ENCODE measurements around the gene IL13. TPM values are rescaled to one million over a fixed set of nuclear protein-coding genes. Genes with fewer than 3 reads are reported as not detected.
"Not testable (repeated sequence)": the region's sequence is repeated elsewhere in the genome, so short reads cannot be mapped to it uniquely, and the experiment has no call there.

IL13 gene
- total RNA-seq, 4 donors from 2014 or later: not detected

- DNase-seq: no peak
- Histone ChIP-seq H3K4me1 (no peaks in the 10 kb centered on the region), H3K9me3 (no peaks in the 10 kb centered on the region), H3K27ac (no peak overlapping the region), H3K36me3 (peaks cover 0 to 15% (median 0%) of the 10 kb centered on the region in 3 donors), H3K4me3 (no peak overlapping the region), H3K27me3 (no peaks in the 10 kb centered on the region)
- TF ChIP-seq POLR2A (IDR thresholded peaks at IDR 0.05) (no peak), CTCF (IDR thresholded peaks at IDR 0.05) (no peak)
These were observed 30.5 kb upstream of the IL13 start for GRCh38 chr5:132627470-132627869.

GRCh38 chr5:132628814-132629213 lies 29.2 kb upstream of the IL13 start:
- H3K36me3 ChIP-seq: peaks cover 0 to 22% (median 0%) of the 10 kb centered on the region in 3 donors
- H3K4me3 ChIP-seq: no peak overlapping the region
- H3K4me1 ChIP-seq: no peaks in the 10 kb centered on the region
- H3K9me3 ChIP-seq: no peaks in the 10 kb centered on the region
- H3K27me3 ChIP-seq: no peaks in the 10 kb centered on the region
- no peak for DNase-seq
- H3K27ac ChIP-seq: no peak overlapping the region
- TF ChIP-seq CTCF (IDR thresholded peaks at IDR 0.05): no peak
- TF ChIP-seq POLR2A (IDR thresholded peaks at IDR 0.05): no peak

- Histone ChIP-seq H3K4me1 (no peaks in the 10 kb centered on the region), H3K36me3 (peaks cover 0 to 22% (median 0%) of the 10 kb centered on the region in 3 donors), H3K4me3 (no peak overlapping the region), H3K9me3 (no peaks in the 10 kb centered on the region), H3K27me3 (no peaks in the 10 kb centered on the region), H3K27ac (no peak overlapping the region)
- TF ChIP-seq POLR2A (IDR thresholded peaks at IDR 0.05) (no peak), CTCF (IDR thresholded peaks at IDR 0.05) (no peak)
- DNase-seq: no peak
These were observed 28.6 kb upstream of the IL13 start for GRCh38 chr5:132629230-132629944.

- not testable (repeated sequence) for DNase-seq, H3K4me3 ChIP-seq
- H3K36me3 ChIP-seq: peaks cover 0 to 41% (median 0%) of the 10 kb centered on the region in 3 donors
These were observed 24.4 kb upstream of the IL13 start for GRCh38 chr5:132633587-132633986.

GRCh38 chr5:132635873-132636272 lies 22.1 kb upstream of the IL13 start:
- no peak for DNase-seq
- TF ChIP-seq CTCF (IDR thresholded peaks at IDR 0.05): no peak
- TF ChIP-seq POLR2A (IDR thresholded peaks at IDR 0.05): no peak
- no peaks in the 10 kb centered on the region for H3K27me3 ChIP-seq
- no peaks in the 10 kb centered on the region for H3K9me3 ChIP-seq
- H3K36me3 ChIP-seq: peaks cover 0 to 57% (median 0%) of the 10 kb centered on the region in 3 donors
- no peaks in the 10 kb centered on the region for H3K4me1 ChIP-seq
- no peak overlapping the region for H3K4me3 ChIP-seq
- H3K27ac ChIP-seq: no peak overlapping the region

More at GRCh38 chr5:132633587-132633986, 24.4 kb upstream of the IL13 start:
- not testable (repeated sequence) for H3K4me1 ChIP-seq, H3K27me3 ChIP-seq, H3K9me3 ChIP-seq, H3K27ac ChIP-seq

- no peak for DNase-seq
- Histone ChIP-seq H3K27me3 (no peaks in the 10 kb centered on the region), H3K27ac (no peak overlapping the region), H3K4me3 (no peak overlapping the region), H3K4me1 (no peaks in the 10 kb centered on the region), H3K9me3 (no peaks in the 10 kb centered on the region), H3K36me3 (peaks cover 0 to 62% (median 0%) of the 10 kb centered on the region in 3 donors)
- no peak for TF ChIP-seq CTCF (IDR thresholded peaks at IDR 0.05)
These were observed 20.7 kb upstream of the IL13 start for GRCh38 chr5:132637241-132637640.
